K562 (cell line): Measurements from ENCODE around the gene BLZF1. TPM values are rescaled to one million over a fixed set of nuclear protein-coding genes. Genes with fewer than 3 reads are reported as not detected.
"Not testable (repeated sequence)": the region's sequence is repeated elsewhere in the genome, so short reads cannot be mapped to it uniquely, and the experiment has no call there.

ENCODE experiments used
- ATAC-seq: fragments of 200-7000 bp; cut with Tn5 transposase; 3 replicates; pipeline ENCODE4 v1.9.1; 2020; ENCODE audit warnings: moderate library complexity
- BruUV-seq: library from RNA; stranded (reverse); fragments of 400-500 nt; replicated peaks from 2 replicates; lab custom pipeline; 2021; lab: Mats Ljungman, UMichigan
- CTCF ChIA-PET: fragments of 300-600 bp; formaldehyde crosslinking; extraction: SDS; loops from one replicate; lab custom pipeline; 2021; ENCODE audit warnings: low intra/inter-chr PET ratio; lab: Yijun Ruan, JAX
- POLR2A ChIA-PET: fragments of 300-600, 350-650 bp; sonication (Branson Sonifier 250); formaldehyde crosslinking; extraction: SDS; loops from one replicate; lab custom pipeline; 2021; ENCODE audit warnings: antibody characterized with exemption, inconsistent platforms; lab: Yijun Ruan, JAX
- DNase-seq, 4 experiments: peaks; one replicate each; pipeline versions ENCODE4 v3.0.0 to v3.0.0-alpha.2; 2011 to 2018; ENCODE audit warnings: low spot score in 3 of 4, mixed read lengths in 3 of 4; ENCODE audit errors: extremely low read depth in 1 of 4
- FAIRE-seq: peaks from 2 replicates; lab custom pipeline; 2011; peaks lifted over from hg19 to GRCh38; lab: Jason Lieb, UNC
- H2AFZ ChIP-seq: 2 replicates; pipeline ENCODE4 v1.6.0; 2011; ENCODE audit warnings: low read depth, low read length, control low read depth, inconsistent platforms
- H3K27ac ChIP-seq: fragments of 200-600 bp; 3 replicates; pipeline ENCODE4 v1.8.0; 2011; ENCODE audit warnings: low read depth, mild to moderate bottlenecking, control low read depth, inconsistent platforms, low read length, moderate library complexity, mixed read lengths; ENCODE audit errors: extremely low read depth
- H3K27me3 ChIP-seq, 2 experiments: fragments of 300-600 bp in 1 of 2; 2 replicates in 1 of 2; 3 replicates in 1 of 2; pipeline versions ENCODE4 v1.6.0 to v1.8.0; 2011; ENCODE audit warnings: inconsistent platforms in 2 of 2, low read length in 2 of 2, mild to moderate bottlenecking in 1 of 2, mixed read lengths in 1 of 2, moderate library complexity in 1 of 2; ENCODE audit not compliant: control insufficient read depth in 2 of 2, insufficient read depth in 2 of 2
- H3K36me3 ChIP-seq: fragments of 300-600 bp; 3 replicates; pipeline ENCODE4 v1.8.0; 2011; ENCODE audit warnings: mild to moderate bottlenecking, low read length, inconsistent platforms; ENCODE audit not compliant: control insufficient read depth, insufficient read depth
- H3K4me1 ChIP-seq, 2 experiments: fragments of 200-600 bp in 1 of 2; replicated peaks in 1 of 2; 2 replicates in 1 of 2; 3 replicates in 1 of 2; pipeline versions ENCODE4 v1.5.1 to v1.8.0; 2011; ENCODE audit warnings: inconsistent platforms in 2 of 2, low read length in 2 of 2, mild to moderate bottlenecking in 1 of 2, mixed read lengths in 1 of 2, moderate library complexity in 1 of 2; ENCODE audit not compliant: control insufficient read depth in 2 of 2, insufficient read depth in 2 of 2
- H3K4me2 ChIP-seq: 2 replicates; pipeline ENCODE4 v1.6.1; 2011; ENCODE audit warnings: low read length, control low read depth, inconsistent platforms, mixed read lengths; ENCODE audit not compliant: insufficient read depth
- H3K4me3 ChIP-seq: fragments of 200-600 bp; sonication (generic), shearing (Covaris generic); 2 replicates; pipeline ENCODE4 v1.5.1; 2016; ENCODE audit warnings: control low read depth, inconsistent platforms
- H3K79me2 ChIP-seq: fragments of 200-600 bp; 3 replicates; pipeline ENCODE4 v1.8.0; 2011; ENCODE audit warnings: low read length, inconsistent platforms; ENCODE audit not compliant: control insufficient read depth, insufficient read depth
- H3K9ac ChIP-seq, 2 experiments: 2 replicates each; pipeline versions ENCODE4 v1.6.0 to v1.6.1; 2011; ENCODE audit warnings: low read depth in 2 of 2, low read length in 2 of 2, control low read depth in 1 of 2, inconsistent platforms in 1 of 2, mild to moderate bottlenecking in 1 of 2, mixed read lengths in 1 of 2; ENCODE audit not compliant: insufficient read depth in 1 of 2
- H3K9me1 ChIP-seq: one replicate; pipeline ENCODE4 v1.6.0; 2011; ENCODE audit warnings: inconsistent platforms, mild to moderate bottlenecking, low read length, moderate library complexity; ENCODE audit not compliant: control insufficient read depth, insufficient read depth
- H3K9me3 ChIP-seq: replicated peaks from 2 replicates; pipeline ENCODE4 v1.5.1; 2011; ENCODE audit warnings: low read depth, low read length, inconsistent platforms; ENCODE audit not compliant: control insufficient read depth, insufficient read depth
- H4K20me1 ChIP-seq: replicated peaks from 2 replicates; pipeline ENCODE4 v1.6.1; 2011; ENCODE audit warnings: low read length, inconsistent platforms, mixed read lengths; ENCODE audit not compliant: control insufficient read depth, insufficient read depth
- WGBS: fragments of 100-300 bp; shearing (Covaris generic); methylation state at CpG from one replicate; pipeline ENCODE4 v1.1.6; 2016; ENCODE audit warnings: low coverage, mixed read lengths; ENCODE audit not compliant: insufficient coverage; ENCODE audit errors: missing lambda C conversion rate; 5-methylcytosine and 5-hydroxymethylcytosine counted together
- in situ Hi-C: fragments of 300-500 bp; cut with MboI; formaldehyde crosslinking; loops from 4 replicates; pipeline ENCODE4 v1.15.0; 2018; ENCODE audit warnings: inconsistent platforms, mixed read lengths
- intact Hi-C: fragments of 100-400 bp; cut with micrococcal nuclease; formaldehyde crosslinking; loops from 2 replicates; pipeline ENCODE4 v1.14.2; 2022
- polyA plus RNA-seq, 8 experiments: library from polyadenylated mRNA; depleted of rRNA in 4 of 8; stranded (reverse) in 5 of 8; unstranded in 3 of 8; fragments of >200 nt; fragmentation: Nextera tagmentation in 2 of 8; fragmentation: Illumina TruSeq in 1 of 8; extraction: Ambion mirVana in 2 of 8; extraction: Trizol in 1 of 8; gene quantifications; 2 replicates each; pipeline versions ENCODE4 v1.2.1 to v1.2.3, GENCODE V29; 2011 to 2014; ENCODE audit warnings: inconsistent platforms in 1 of 8, missing spikeins in 1 of 8
- total RNA-seq, 7 experiments: library from RNA; depleted of rRNA in 6 of 7; stranded (reverse); fragments of >200 nt in 6 of 7; fragmentation: Illumina TruSeq in 2 of 7; extraction: Trizol in 2 of 7; gene quantifications; 2 replicates each; pipeline versions ENCODE4 v1.2.1 to v1.2.3, GENCODE V29; 2011 to 2021; ENCODE audit warnings: low replicate concordance in 1 of 7
- TF ChIP-seq, protein P1 (sequence below): sonication (generic); formaldehyde crosslinking; IDR thresholded peaks from 2 replicates; pipeline ENCODE4 v1.8.0; 2022; ENCODE audit warnings: missing genetic modification reagents, mild to moderate bottlenecking, borderline replicate concordance
- TF ChIP-seq, protein P2 (sequence below), 2 experiments: fragments of 450-650 bp; IDR thresholded peaks; 2 replicates each; pipeline ENCODE4 v1.6.1; 2018; ENCODE audit warnings: mild to moderate bottlenecking in 2 of 2, low read depth in 1 of 2; ENCODE audit not compliant: partially characterized antibody in 2 of 2

BLZF1 gene
- total and polyA plus RNA-seq, 9 of the 15 experiments (the other 6 are each of a cell fraction or from before 2014, with no cell fraction given): 20.5 to 32.8 (median 25.3) TPM

DNA sequence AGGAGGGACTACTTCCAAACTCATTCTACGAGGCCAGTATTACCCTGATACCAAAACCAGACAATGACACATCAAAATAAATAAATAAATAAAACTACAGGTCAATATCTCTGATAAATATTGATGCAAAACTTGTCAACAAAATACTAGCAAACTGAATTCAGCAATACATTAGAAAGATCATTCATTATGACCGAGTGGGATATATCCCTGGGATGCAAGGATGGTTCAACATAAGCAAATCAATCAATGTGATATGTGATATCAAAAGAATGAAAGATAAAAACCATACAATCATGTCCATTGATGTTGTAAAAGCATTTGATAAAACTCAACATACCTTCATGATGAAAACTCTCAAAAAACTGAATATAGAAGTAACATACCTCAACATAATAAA lies 37.1 kb upstream of the BLZF1 start (continued):
- TF ChIP-seq, protein P1, sequence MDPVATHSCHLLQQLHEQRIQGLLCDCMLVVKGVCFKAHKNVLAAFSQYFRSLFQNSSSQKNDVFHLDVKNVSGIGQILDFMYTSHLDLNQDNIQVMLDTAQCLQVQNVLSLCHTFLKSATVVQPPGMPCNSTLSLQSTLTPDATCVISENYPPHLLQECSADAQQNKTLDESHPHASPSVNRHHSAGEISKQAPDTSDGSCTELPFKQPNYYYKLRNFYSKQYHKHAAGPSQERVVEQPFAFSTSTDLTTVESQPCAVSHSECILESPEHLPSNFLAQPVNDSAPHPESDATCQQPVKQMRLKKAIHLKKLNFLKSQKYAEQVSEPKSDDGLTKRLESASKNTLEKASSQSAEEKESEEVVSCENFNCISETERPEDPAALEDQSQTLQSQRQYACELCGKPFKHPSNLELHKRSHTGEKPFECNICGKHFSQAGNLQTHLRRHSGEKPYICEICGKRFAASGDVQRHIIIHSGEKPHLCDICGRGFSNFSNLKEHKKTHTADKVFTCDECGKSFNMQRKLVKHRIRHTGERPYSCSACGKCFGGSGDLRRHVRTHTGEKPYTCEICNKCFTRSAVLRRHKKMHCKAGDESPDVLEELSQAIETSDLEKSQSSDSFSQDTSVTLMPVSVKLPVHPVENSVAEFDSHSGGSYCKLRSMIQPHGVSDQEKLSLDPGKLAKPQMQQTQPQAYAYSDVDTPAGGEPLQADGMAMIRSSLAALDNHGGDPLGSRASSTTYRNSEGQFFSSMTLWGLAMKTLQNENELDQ: no peak

DNA sequence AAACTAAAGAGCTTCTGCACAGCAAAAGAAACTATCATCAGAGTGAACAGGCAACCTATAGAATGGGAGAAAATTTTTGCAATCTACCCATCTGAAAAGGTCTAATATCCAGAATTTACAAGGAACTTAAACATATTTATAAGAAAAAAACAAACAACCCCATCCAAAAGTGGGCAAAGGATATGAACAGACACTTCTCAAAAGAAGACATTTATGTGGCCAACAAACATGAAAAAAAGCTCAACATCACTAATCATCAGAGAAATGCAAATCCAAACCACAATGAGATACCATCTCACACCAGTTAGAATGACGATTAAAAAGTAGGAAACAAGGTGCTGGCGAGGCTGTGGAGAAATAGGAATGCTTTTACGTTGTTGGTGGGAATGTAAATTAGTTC lies 33.3 kb upstream of the BLZF1 start:
- BruUV-seq, H4K20me1 ChIP-seq, H3K4me2 ChIP-seq, CTCF ChIA-PET, H3K9me3 ChIP-seq, FAIRE-seq, H3K4me3 ChIP-seq, H3K79me2 ChIP-seq, H3K4me1 ChIP-seq, H3K9me1 ChIP-seq, in situ Hi-C loops, H3K36me3 ChIP-seq, intact Hi-C loops, H3K9ac ChIP-seq, H2AFZ ChIP-seq, DNase-seq, POLR2A ChIA-PET, H3K27ac ChIP-seq, ATAC-seq, H3K27me3 ChIP-seq: not testable (repeated sequence)
- WGBS: 67% methylated on average over 3 of the region's 3 CpGs
- TF ChIP-seq, protein P2, sequence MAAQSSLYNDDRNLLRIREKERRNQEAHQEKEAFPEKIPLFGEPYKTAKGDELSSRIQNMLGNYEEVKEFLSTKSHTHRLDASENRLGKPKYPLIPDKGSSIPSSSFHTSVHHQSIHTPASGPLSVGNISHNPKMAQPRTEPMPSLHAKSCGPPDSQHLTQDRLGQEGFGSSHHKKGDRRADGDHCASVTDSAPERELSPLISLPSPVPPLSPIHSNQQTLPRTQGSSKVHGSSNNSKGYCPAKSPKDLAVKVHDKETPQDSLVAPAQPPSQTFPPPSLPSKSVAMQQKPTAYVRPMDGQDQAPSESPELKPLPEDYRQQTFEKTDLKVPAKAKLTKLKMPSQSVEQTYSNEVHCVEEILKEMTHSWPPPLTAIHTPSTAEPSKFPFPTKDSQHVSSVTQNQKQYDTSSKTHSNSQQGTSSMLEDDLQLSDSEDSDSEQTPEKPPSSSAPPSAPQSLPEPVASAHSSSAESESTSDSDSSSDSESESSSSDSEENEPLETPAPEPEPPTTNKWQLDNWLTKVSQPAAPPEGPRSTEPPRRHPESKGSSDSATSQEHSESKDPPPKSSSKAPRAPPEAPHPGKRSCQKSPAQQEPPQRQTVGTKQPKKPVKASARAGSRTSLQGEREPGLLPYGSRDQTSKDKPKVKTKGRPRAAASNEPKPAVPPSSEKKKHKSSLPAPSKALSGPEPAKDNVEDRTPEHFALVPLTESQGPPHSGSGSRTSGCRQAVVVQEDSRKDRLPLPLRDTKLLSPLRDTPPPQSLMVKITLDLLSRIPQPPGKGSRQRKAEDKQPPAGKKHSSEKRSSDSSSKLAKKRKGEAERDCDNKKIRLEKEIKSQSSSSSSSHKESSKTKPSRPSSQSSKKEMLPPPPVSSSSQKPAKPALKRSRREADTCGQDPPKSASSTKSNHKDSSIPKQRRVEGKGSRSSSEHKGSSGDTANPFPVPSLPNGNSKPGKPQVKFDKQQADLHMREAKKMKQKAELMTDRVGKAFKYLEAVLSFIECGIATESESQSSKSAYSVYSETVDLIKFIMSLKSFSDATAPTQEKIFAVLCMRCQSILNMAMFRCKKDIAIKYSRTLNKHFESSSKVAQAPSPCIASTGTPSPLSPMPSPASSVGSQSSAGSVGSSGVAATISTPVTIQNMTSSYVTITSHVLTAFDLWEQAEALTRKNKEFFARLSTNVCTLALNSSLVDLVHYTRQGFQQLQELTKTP (IDR thresholded peaks at IDR 0.05; ENCODE audit: low read depth in 1 of 2, partially characterized antibody in 2 of 2): peak in 1 of 2 experiments; percentile 94

DNA sequence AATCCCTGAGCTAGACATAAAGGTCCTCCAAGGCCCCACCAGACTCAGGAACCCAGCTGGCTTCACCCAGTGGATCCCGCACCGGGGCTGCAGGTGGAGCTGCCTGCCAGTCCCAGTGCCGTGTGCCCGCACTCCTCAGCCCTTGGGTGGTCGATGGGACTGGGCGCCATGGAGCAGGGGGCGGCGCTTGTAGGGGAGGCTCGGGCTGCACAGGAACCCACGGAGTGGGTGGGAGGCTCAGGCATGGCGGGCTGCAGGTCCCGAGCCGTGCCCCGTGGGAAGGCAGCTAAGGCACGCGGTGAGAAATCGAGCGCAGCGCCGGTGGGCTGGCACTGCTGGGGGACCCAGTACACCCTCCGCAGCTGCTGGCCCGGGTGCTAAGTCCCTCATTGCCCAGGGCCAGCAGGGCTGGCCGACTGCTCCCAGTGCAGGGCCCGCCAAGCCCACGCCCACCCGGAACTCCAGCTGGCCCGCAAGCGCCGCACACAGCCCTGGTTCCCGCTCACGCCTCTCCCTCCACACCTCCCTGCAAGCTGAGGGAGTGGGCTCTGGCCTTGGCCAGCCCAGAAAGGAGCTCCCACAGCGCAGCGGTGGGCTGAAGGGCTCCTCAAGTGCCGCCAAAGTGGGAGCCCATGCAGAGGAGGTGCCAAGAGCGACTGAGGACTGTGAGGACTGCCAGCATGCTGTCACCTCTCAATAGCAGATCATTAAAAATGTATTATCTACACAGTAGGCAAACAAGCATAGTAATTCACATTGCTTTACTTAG lies 30.9 kb upstream of the BLZF1 start:
- DNase-seq, H3K4me3 ChIP-seq, H3K79me2 ChIP-seq, H2AFZ ChIP-seq, CTCF ChIA-PET, H3K36me3 ChIP-seq, H3K4me2 ChIP-seq, H3K9me3 ChIP-seq, H3K9ac ChIP-seq, H3K4me1 ChIP-seq, H3K27ac ChIP-seq, FAIRE-seq, H3K27me3 ChIP-seq, ATAC-seq, intact Hi-C loops, H4K20me1 ChIP-seq, H3K9me1 ChIP-seq, BruUV-seq, in situ Hi-C loops: not testable (repeated sequence)
- WGBS: 89% methylated on average over 26 of the region's 35 CpGs
- POLR2A ChIA-PET: interaction anchor here (0.5 to 2.6 kb wide), 4 partner anchors 11 to 133 kb away, joined by 3 to 8 read pairs (median 4); no protein-coding TSS in a partner anchor
